GM18873 (cell line): Measurements from ENCODE around the gene MTA3.
"Not testable (repeated sequence)": the region's sequence is repeated elsewhere in the genome, so short reads cannot be mapped to it uniquely, and the experiment has no call there.

Experiments
- ATAC-seq: cut with Tn5 transposase; IDR thresholded peaks from one replicate; pipeline ENCODE4 v1.9.1; 2021; ENCODE audit warnings: mild to moderate bottlenecking, moderate library complexity, moderate number of reproducible peaks; ENCODE audit not compliant: unreplicated experiment, low FRiP score

The MTA3 gene

DNA sequence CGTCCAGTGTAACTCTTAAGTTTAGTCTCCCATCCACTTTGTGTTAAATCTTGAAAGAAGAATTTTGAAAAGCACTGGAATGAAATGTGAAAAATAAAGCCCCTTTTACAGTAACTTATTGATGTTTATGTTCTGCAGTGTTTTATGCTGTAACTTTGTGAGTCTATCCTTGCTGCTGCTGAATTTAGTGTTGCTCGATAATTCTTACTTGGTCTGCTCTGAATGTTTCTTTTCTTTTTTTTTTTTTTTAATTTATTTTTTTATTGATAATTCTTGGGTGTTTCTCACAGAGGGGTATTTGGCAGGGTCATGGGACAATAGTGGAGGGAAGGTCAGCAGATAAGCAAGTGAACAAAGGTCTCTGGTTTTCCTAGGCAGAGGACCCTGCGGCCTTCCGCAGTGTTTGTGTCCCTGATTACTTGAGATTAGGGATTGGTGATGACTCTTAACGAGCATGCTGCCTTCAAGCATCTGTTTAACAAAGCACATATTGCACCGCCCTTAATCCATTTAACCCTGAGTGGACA, 36.0 kb downstream of the MTA3 start:
- not testable (repeated sequence) for ATAC-seq

DNA sequence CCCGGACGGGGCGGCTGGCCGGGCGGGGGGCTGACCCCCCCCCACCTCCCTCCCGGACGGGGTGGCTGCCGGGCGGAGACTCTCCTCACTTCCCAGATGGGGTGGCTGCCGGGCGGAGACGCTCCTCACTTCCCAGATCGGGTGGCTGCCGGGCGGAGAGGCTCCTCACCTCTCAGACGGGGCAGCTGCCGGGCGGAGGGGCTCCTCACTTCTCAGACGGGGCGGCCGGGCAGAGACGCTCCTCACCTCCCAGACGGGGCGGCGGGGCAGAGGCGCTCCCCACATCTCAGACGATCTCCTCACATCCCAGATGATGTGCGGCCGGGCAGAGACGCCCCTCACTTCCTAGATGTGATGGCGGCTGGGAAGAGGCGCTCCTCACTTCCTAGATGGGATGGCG, 37.7 kb downstream of the MTA3 start:
- not testable (repeated sequence) for ATAC-seq

DNA sequence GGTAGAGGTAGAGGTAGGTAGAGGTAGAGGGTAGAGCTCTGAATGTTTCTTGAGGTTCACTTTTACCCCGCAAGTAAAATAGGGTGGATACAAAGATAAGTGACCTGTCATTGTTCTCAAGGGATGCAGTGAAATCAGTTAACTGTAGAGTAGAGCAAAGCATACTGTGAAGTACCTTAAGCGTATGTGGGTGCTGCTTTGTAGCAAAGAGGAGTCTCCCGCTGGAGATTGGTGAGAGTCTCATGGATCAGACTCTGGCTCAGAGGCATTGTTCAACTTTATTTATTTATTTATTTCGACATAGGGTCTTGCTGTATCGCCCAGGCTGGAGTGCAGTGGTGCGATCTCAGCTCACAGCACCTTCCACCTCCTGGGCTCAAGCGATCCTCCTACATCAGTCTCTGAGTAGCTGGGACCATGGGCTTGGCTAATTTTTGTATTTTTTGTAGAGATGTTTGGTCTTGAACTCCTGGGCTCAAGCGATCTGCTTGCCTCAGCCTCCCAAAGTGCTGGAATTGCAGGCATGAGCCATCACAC, 38.7 kb downstream of the MTA3 start:
- no peak for ATAC-seq

DNA sequence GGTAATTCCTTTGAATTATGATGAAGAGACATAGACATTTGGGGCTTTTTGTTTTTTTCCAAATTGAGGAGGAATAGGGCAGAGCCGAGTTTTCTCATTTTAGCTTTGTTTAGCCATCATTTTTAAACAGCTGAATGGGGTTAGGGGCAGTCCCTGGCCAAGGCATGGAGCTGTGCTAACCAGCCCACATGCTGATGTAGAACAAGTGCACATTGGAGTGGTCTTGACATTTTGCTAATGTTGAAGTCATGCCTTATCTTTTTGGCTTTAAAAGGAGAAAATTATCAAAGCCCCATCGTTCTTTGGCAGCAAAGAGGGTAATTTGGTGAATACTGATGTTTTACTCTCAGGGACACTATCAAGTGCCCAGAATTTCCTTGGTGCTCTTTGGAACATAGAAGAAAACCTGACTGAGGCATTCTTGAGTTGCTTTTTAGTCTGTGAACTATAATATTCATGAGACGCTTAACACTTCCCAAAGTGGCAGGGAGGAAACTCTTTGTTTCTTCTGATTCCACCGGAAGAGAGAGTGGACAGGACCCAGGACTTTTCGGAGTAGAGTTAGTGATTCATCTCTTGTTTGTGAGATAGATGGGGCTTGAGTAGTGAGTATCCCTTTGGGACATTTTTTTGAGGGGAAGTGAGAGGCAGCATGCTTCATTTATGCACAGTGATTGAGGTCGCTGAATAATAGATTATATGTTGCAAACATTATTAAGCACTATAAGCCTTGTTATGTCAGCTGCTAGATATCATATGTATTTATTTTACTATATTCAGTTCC, 45.0 kb downstream of the MTA3 start:
- ATAC-seq: no peak

DNA sequence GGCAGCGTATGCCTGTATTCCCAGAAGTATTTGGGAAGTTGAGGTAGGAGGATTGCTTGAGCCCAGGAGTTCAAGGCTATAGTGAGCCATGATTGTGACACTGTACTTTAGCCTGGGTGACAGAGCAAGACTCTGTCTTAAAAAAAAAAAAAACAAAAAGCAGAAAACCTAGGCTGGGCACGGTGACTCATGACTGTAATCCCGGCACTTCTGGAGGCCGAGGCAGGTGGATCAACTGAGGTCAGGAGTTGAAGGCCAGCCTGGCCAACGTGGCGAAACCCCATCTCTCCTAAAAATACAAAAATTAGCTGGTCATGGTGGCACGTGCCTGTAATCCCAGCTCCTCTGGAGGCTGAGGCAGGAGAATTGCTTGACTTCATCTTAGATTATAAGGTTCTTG, 46.4 kb downstream of the MTA3 start:
- no peak for ATAC-seq

DNA sequence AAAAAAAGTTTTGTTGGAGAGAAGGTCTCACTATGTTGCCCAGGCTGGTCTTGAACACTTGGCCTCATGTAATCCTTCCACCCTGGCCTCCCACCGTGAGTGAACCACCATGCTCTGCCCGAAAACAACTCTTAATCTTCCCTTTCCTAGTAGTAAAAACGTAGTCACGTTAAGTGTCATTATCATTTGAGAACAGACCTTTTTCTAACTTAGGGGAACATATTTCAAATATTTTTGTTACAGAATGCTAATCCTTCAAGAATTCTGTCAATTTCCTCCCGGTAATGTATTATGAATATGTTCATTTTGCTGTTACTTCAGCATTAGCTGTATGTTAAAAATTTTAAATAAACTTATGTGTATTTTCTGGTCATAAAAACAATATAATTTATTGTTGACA, 49.7 kb downstream of the MTA3 start:
- no peak for ATAC-seq

DNA sequence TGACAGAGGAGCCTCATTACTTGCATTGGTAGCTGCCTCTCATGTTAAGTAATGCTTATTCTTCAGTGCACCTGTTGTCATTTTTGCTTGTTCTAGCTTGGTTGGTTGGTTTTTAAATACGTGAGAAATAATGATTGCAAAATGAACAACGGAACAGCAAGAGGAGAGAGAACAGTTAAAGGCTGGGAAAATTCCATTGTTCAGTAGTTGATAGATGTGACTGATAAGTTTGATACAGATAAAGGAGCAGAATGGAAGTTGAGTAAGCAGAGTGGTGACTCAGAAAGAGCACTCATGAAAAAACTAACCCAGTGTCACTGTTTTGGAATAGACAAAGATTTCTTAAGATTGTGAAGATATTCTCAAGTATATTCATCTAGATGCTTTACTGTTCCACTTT, 50.5 kb downstream of the MTA3 start:
- ATAC-seq: no peak

DNA sequence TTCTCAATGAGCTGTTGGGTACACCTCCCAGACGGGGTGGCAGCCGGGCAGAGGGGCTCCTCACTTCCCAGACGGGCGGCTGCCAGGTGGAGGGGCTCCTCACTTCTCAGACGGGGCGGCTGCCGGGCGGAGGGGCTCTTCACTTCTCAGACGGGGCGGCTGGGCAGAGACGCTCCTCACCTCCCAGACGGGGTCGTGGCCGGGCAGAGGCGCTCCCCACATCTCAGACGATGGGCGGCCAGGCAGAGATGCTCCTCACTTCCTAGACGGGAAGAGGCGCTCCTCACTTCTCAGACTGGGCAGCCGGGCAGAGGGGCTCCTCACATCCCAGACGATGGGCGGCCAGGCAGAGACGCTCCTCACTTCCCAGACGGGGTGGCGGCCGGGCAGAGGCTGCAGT, 53.2 kb downstream of the MTA3 start:
- ATAC-seq: not testable (repeated sequence)

DNA sequence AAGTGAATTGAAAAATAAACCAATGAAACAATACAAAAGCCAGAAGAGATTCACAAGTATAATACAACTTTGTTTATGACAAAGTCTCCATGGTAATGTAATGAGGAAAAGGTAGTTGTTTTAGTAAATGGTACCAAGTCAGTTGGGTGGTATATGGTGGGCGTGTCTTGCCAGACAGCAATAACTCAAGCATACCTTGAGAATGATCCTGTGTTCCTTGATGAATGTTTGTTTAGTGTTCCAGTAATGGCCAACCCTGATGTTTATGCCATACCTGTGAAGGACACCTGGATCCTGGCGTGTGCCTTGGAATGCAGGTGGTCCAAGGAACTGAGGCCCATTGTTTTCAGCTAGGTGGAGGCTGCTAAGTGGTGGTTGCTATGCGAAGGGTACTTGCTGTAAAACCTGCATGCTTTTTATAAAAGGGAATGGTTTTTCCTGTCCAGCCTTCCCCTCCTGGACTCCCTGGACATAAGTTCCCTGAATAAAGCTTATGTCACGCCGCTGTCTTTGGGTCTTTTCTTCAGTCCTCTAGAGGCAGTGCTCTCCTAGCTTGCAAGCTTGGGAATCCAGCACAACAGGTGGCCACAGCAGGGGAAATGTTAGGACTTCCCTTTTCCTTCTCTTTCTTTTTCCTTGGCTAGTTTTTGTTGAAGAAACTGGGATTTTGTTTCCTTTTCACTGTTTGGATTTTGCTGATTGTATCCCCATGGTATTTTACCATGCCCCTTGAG, 54.7 kb downstream of the MTA3 start:
- ATAC-seq: no peak

DNA sequence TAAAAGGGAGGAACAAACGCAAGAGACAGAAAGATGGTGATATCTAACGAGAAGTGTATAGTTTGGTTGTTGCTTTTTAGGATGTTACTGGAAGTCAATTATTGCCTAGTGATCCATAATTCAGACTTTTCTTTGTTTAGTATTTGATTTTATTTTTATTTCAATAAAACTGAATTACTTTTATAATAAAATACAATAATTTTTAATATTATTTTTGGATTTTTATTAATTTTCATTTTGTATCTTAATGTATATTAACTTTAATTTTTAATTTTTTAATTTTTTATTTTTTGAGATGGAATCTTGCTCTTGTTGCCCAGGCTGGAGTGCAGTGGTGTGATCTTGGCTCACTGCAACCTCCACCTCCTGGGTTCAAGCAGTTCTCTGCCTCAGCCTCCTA, 55.6 kb downstream of the MTA3 start:
- ATAC-seq: no peak

DNA sequence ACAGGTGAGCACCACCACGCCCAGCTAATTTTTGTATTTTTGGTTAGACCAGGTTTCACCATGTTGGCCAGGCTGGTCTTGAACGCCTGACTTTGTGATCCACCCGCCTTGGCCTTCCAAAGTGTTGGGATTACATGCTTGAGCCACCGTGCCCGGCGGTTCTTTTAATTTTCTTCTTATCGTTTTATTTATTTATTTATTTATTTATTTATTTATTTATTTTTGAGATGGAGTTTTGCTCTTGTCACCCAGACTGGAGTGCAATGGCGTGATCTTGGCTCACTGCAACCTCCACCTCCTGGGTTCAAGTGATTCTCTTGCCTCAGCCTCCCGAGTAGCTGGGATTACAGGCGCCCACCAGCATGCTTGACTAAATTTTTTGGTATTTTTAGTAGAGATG, 59.6 kb downstream of the MTA3 start:
- not testable (repeated sequence) for ATAC-seq

DNA sequence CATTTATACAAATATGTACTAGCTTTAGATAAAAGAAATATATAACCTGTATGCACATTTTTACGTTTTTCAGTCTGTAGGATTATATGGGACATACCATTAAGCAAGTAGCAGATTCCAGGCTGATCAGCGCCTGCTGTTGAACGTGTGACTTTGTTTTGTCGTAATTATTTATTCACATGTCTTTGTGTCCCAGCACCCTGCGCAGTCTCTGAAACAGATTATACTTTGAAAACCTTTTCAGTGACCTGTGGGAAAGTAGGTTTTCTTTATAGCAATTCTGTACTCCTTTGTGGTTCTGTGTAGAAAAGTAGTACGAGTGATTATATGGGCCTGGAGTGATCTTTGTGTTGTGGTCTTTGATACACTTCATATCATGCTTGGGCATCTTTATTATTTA, 68.5 kb downstream of the MTA3 start:
- no peak for ATAC-seq

DNA sequence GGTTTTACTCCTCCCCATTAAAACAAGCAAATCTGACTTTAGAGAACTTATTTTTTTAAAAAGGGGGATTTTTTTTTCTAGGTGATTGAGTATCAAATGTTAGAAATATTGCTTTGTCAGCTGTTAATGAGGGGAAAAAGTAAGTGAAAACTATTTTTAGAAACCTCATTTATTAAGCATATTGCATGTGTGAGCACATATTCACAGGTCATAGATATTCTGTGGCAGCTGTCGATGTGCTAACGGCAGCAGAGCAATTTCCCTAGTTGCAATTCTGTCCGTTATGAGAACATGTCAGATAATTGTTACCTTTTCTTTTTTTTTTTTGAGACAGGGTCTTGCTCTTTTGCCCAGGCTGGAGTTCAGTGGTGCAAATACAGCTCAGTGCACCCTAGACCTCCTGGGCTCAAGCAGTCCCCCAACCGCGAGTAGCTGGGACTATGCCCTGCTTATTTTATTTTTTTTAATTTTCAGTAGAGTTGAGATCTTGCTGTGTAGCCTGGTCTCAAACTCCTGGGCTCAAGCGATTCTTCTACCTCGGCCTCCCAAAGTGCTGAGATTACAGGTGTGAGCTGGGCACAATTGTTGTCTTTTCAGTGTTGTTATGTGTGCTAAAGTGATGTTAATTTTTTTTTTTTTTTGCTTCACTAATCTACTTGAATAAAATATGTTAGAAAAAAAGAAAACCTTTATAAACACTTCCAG, 69.8 kb downstream of the MTA3 start:
- no peak for ATAC-seq

DNA sequence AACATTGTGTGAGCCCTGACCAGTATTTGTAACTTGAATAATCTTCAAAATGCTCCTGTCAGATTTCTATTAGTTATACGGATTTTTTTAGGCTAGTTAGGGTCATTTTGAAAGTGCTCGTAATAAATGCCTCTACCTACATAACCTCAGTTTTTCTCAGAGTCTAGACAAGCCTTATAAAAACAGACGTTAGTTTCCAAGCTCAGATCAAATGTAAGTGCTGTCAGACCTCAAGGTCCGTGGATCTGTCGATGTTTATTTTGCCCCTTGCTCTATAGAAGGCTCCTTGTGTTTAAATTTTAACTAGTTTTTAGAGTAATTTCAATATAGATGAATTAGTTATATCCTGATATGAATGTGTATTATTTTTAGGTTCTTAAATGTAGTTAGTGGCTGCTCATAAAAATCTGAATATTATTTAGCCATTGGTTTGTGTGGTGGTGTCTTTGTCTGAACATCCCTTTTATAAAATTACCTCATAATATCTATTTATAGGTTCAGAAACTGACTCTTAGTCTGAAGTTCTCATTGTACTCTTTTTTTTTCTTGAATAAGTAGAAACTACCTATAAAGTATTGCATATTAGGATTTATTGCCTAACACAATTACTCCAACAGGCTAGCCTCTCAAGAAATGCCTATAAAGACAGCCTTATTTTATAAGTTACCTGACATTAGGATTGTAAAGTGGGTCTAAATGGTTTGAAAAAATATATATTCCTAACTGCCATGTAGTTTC, 71.1 kb downstream of the MTA3 start:
- ATAC-seq: no peak

DNA sequence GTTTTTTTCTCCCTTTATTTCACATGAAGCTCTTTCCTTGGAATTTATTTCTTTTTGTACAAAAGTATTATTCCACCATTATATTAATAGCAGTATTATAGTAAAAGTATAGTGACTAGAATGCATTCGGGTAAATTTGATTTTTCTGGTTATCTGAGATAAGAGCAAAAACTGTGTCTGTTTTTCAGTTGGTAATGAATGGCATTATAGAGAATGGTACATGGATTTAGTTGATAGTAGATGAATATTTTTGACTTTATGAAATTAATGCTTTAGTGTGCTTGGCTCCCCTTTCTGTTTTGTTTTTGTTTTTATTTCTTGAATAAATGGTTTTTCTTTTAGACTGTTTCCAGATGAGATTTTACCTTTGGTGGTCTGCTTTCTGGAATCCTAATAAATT, 71.8 kb downstream of the MTA3 start:
- no peak for ATAC-seq

DNA sequence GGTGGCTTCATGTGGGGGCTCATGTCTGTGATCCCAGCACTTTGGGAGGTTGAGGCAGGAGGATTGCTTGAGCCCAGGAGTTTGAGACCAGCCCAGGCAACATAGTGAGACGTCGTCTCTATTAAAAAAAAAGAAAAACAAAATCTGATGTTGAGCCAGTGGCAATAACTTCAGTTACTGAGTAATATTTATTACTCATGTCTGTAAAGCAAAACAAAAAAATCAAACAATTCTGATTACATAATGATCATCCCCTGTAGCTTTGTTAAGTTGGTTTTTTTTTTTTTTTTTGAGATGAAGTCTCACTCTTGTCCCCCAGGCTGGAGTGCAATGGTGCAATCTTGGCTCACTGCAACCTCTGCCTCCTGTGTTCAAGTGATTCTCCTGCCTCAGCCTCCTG, 73.9 kb downstream of the MTA3 start:
- ATAC-seq: not testable (repeated sequence)

DNA sequence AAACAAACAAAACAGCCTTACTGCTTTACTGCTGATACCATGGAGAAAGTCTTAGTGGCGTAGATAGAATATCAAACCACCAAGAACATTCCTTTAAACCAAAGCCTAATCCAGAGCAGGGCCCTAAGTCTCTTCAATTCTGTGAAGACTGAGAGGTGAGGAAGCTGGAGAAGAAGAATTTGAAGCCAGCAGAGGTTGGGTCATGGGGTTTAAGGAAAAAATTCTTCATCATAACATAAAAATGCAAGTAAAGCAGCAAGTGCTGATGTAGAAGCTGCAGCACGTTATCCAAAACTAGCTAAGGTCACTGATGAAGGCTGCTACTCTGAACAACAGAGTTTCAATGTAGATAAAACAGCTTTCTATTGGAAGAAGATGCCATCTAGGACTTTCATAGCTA, 77.1 kb downstream of the MTA3 start:
- no peak for ATAC-seq

DNA sequence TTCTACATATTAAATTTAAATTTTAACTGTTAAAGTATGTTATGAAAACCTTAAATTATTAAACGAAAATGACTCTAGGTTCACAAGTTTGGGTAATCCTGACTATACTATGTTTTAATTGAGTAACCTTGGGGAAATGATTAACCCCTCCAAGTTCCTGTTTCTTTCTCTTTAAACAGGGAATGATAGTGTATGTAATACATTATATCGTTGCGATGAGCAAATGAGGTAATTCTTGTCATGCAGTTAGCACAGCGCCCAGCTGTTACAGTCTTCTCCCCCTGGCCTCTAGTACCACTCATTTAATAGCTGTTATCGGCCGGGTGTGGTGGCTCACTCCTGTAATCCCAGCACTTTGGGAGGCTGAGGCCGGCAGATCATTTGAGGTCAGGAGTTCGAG, 80.4 kb downstream of the MTA3 start:
- no peak for ATAC-seq

DNA sequence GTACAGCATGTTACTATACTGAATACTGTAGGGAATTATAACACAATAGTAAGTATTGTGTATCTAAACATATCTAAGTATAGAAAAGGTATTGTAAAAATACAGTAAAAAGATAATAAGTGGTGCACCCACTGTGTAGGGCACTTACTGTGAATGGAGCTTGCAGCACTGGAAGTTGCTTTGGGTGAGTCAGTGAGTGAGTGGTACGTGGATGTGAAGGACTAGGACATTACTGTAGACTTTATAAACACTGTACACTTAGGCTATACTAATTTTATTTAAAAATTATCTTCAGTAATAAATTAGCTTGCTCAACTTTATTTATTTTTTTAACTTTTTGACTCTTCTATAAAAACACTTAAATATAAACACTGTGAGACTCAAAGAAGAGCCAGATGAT, 82.6 kb downstream of the MTA3 start:
- no peak for ATAC-seq

DNA sequence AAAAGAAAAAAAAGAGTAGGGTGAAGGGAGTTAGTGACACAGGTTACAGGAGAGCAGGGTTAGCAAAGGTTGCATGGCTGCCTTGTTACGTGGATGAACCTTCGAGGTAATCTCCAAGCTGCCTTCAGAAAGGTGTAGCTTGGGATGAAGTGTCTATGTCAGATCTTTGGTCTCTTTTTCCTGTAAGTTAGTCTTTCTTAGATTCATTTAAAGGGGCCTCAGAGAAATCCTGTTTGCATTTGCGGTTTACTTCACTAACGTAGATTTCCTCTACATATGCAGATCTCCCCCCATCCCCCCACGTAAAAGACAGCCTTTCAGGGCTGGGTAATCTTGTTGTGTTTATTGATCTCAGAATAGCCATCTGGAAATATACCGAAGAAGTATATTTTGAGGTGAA, 83.7 kb downstream of the MTA3 start:
- ATAC-seq: no peak
